Measurements from ENCODE around the gene HK3. TPM values are rescaled to one million over a fixed set of nuclear protein-coding genes. Genes with fewer than 3 reads are reported as not detected.

Gene HK3
- polyA plus RNA-seq, 3 donors, result 0.38 to 0.72 (median 0.62) TPM

DNA sequence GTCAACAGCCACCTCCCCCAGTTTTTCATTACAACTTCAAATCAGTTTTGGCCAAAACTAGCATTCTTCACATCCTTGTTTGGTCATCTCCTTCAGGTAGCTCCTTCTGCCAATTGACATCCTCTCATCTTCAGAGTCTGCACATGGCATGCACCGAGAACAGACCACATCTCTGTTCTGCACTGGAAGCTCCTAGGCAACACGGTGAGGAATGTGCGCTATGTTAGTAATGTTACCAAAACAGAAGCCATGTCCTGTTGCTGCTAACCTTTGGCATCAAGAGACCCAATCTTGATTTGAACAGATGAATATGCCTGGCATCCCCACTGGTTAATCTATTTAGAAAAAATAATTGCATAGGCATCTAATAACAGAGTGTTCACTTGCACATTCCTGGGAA is 5.1 kb upstream of the HK3 start:
- DNase-seq (ENCODE audit: low read depth in 3 of 3, low spot score in 2 of 3), result no peak

DNA sequence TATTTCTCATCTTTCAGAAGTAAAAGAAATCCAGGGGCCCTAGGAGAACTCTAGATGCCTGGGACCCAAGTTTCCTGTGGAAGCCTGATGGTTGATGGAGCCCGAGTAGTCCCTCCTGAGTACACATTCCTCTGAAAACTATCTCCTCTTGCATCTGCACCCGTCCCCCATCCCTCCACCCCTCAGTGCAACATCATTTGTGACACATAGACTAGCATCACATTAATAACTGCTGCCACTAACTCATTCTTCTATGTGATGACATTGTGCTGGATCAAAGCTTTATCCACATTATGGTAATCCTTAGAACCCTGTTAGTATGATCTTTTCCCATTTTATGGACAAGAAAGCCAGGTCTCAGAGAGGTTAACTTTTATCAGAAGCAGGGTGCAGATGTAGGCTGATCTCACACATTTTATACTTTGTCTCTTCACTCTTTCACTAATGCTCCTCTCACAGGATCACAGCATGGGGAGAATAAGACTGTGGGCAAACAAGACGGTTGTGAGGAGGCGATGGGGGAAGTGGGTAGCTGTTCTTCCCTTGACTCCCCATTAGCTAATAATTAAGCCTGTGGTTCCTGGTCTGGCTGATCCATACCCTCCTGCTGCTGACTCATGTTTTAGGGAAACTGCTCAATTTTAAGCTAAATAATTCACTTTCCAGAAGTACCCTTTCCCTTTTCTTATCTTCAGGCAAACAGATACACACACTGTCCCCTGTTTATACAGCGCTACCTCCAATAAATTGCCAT is 3.9 kb upstream of the HK3 start:
- no peak for DNase-seq (ENCODE audit: low read depth in 3 of 3, low spot score in 2 of 3)

- no peak for DNase-seq (ENCODE audit: low read depth in 3 of 3, low spot score in 2 of 3)
Measured at GRCh38 chr5:176902102-176902814, 3.1 kb upstream of the HK3 start.

GRCh38 chr5:176901260-176902101 is 2.3 kb upstream of the HK3 start:
- no peak for DNase-seq (ENCODE audit: low read depth in 3 of 3, low spot score in 2 of 3)

DNA sequence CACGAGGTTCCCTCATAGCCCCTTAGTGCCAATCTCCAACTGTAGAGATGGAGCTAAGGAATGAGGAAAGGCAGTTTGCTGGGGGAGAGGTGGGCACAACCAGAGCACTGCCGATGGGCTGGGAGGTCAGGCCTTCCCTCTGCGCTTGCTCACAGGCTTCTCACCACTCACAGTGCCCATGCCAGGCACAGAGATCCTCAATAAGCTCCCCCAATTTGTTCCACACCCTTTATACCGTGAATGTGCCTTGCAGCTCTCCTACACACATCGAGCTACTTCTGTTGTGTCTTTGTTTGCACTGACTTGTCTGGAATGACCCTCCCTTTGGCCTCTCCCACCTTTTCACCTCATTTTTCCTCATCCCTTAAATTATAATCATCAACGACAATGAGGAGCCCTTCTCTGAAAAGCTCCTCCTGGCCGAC is 1.6 kb upstream of the HK3 start:
- no peak for DNase-seq (ENCODE audit: low read depth in 3 of 3, low spot score in 2 of 3)

DNA sequence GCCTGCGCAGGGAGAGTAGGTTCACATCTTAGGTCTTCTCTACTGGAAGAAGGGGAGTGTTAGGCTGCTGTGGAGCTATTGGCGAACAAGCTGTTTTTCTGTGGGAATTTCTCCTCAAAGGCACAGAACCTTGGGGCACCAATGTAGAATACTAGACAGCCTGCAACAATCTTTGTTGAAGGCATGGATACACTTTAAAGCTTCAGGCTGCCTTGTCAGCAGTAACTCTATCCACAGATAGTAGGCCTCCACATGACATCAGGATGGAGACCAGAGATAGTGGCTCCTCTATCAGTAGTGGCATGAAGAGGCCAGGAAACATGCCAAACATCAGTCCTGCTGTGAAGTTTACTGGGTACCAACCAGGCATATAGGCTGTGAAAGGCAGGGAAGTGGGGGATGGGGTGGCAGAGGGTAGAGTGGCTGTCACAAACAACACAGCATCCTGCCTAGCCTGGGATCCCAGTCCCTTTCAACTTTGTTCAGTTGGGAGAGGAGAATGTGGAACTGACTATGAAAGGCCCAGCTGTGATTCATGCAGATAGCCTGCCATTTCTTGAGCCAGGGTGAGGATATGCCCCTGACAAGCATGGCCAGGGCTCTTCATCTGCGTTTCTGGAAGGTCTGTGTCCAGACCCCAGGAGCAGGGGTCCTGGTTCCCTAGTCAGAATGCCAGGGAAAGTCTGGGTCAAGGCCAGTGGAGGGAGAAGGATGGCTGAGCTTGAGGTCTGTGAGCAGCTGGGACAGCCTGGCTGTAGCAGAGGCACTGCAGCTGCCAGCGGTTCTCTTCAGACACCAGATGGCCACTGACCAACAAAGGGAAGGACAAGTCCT is 1.0 kb upstream of the HK3 start:
- DNase-seq (ENCODE audit: low read depth in 3 of 3, low spot score in 2 of 3), result no peak

DNA sequence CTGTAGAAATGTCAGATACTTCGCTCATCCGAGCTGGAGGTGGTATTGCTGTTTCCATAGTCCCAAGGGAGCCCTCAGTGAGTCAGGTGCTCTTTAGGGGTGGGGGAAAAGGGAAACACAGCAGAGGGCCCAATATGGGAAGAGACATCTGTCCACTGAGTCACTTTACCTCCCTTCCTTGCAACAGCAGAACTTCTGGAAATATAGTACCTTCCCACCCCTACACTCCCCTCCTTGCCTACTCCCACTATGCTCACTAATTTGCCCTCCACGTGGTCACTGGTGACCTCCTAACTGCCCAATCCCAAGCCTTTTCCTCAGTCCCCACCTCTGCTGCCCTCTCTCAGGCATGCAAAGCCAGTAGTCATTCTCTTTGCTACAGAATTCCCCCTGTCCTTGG is 1.9 kb downstream of the HK3 start:
- DNase-seq (ENCODE audit: low read depth in 3 of 3, low spot score in 2 of 3), result no peak

DNA sequence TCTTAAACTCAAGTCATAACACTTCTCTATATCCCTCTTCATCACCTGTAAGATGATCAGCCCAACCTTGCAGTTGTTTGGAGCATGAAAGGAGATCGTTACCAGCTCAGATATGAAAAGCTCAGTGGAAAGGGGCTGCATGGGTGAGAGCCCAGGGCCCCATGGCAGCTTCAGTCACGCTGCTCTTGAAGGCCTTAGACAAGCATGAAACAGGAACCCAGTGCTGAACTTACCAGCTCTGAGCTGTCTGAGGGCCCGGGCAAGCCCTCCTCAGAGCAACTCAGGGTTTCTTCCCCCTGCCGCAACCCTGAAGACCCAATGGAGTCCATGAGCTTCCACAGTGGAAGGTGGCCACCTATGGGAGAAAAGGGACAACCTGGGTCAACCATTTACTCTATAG is 3.3 kb downstream of the HK3 start:
- DNase-seq (ENCODE audit: low read depth in 3 of 3, low spot score in 2 of 3), result no peak

DNA sequence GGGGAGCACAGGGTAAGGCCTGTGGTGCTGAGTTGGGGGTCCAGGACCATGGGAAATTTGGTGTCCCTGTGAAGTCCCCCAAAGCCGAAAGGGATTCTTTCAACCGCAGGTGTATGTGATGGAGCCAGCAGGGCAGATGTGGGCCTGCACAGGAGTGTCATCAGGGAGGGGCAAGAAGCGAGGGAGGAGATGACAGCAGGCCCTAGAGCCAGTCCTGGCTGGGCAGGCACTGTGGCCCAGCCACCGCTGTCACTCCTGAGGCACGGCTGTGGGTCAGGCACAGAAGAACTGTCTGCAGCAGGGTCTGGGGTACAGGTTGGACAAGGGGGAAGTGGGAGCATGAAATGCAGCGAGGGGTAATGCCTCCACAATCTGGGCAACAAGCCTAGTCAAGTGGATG is 4.8 kb downstream of the HK3 start:
- no peak for DNase-seq (ENCODE audit: low read depth in 3 of 3, low spot score in 2 of 3)

GRCh38 chr5:176892663-176893062 is 6.5 kb downstream of the HK3 start:
- no peak for DNase-seq (ENCODE audit: low read depth in 3 of 3, low spot score in 2 of 3)

- DNase-seq (ENCODE audit: low read depth in 3 of 3, low spot score in 2 of 3), result no peak
Measured at GRCh38 chr5:176891331-176891958, 7.7 kb downstream of the HK3 start.

DNA sequence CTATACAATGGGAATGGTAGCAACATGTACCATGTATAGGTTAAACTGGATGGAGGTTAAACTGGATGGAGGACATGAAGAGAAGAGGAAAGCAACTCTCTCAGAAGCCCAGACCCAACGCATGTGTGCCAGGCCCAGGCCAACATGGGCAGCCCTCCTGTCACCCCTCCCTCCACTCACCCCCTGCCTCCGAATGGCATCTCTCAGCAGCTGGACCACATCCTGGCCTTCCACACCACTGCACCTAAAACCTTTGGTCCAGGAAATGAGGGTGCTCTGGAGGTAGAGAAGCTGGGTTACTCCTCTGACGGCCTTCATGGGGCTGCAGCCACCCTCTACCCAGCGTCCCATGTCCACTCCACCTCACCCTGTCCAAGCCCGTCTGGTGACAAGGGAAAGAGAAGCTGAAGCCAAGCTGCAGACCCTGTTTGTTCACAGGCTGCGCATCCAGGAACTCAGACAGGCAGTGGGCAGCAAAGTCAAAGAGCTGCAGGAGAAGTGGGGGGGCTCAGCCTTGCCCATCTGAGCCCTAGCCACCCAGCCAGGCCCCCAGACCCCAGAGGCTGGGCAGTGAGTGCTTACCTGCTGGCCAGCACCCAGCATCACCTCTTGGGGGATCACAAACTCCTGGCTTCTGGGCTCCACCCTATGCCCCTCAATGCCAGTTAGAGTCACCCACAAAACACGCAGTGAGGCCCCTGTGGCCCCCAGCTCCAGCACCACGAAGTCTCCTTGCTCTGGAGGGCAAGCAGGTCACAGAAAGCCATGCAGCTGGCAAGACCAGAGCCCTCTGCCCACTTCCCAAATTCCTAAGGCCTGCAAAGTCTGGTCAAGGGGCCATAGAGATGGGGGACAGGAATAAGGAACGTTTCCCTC is 8.5 kb downstream of the HK3 start:
- no peak for DNase-seq (ENCODE audit: low read depth in 3 of 3, low spot score in 2 of 3)

DNA sequence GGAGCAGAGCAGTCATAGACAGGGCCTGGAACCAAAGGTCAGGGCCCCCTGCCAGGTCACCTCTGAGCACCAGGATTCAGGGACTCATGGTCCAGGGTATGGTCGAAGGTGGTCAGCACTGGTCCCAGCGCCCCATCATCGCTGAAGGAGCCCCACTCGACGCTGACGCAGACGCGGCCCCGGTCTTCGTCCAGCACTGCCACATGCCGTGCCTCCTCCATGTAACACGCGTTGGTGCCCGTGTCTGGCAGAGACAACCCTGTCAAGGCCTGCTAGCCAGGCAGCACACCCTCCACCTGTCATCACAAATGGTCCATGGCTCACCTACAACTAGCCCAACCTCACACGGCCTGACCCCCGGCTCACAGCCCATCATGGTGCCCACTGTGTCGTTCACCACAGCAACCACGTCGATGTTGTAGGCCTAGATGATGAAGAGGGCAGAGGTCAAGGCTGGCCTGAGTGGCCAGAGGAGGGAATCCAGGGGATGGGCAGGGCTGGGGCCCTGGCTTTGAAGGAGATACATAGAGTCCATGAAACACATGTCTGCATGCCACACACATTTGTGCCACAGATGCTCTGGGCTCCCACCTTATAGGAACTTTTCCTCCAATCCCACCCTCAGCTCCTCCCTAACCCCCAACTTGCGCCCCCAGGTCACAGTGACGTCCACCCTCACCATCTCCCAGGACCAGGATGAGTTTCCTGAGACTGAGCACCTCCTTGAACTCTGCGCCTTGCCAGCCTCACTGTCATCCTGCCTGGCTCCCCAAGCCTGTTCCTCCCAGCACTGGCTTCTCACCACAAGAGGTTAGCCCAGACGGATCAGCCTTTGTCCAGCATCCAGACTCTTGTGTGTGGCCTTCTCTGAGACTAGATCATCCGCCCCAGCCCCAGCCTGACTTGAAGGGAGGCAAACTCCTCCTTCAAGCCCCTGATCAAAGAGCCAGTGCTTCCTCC is 9.5 kb downstream of the HK3 start:
- no peak for DNase-seq (ENCODE audit: low read depth in 3 of 3, low spot score in 2 of 3)

GRCh38 chr5:176888865-176889165 is 10.3 kb downstream of the HK3 start:
- DNase-seq (ENCODE audit: low read depth in 3 of 3, low spot score in 2 of 3), result no peak

DNA sequence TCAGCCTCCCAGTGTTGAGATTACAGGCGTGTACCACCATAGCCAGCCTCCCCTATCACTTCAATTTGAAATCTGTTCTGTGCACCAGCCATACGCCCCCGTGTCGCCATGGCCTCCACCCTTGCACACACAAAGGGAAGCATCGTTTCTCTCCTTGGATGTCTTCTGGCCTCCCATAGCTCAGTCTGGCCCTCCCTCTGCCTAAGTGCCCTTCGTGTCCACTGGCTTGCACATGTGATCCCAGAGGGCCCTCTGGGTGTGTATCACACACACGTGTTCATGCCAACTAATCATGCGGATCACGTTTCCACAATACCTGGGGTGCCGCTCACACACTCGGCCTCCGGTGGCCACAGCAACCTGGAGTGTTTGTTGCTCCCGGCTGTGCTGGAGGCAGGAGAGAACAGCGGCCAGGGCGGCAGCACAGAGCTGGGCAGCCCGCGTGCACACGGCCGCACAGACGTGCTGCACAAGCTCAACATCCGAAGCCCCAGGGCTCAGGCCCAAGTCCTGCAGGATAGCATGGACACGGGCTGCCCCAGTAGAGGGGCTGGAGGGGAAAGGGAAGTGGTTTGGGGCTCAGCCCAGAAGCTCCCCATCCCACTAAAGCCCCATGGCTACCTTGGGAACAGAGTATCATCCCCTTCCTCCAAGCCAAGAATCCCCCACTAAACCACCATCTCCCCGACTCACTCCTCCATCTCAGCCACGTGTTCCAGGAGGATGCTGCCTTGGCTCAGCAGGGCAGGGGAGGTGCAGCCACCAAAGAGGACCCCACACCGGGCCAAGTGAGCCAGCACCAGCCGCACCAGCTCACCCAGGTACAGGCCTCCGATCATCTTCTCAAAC is 10.9 kb downstream of the HK3 start:
- DNase-seq (ENCODE audit: low read depth in 3 of 3, low spot score in 2 of 3), result no peak

DNA sequence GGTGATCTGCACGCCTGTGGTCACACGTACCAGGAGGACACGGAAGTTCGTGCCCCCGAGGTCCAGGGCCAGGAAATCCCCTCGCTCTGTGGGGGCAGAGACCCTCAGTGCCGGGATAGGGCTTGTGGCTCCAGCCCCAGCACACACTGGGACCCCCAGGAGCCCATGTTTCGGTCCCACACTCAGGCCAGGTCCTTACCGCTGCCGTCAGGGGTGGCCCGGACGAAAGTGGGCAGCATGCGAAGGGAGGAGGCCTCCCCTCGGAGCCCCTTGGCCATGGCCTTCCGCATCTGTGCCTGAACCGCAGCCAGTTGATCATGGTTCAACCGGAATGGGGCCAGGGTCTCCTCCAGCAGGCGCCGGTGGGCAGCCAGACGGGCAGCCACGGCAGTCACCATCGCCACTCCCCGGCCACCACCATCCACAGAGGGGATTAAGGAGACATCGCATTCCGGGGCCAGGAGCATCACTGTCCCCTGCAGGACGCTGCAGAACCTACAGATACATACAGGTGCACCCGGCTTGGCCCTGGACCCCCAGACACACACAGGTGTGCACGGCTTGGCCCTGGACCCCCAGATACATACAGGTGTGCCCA is 11.8 kb downstream of the HK3 start:
- DNase-seq (ENCODE audit: low read depth in 3 of 3, low spot score in 2 of 3), result no peak

Measured in right renal cortex interstitium (tissue), 3 donors.